Measurements from ENCODE around the gene SPINDOC. TPM values are rescaled to one million over a fixed set of nuclear protein-coding genes. Genes with fewer than 3 reads are reported as not detected.

Gene SPINDOC
- total and polyA plus RNA-seq, 9 of the 15 experiments (the other 6 are each of a cell fraction or from before 2014, with no cell fraction given): 0.70 to 36.3 (median 19.6) TPM

GRCh38 chr11:63839508-63840355, 26.5 kb downstream of the SPINDOC start (continued):
- TF ChIP-seq, protein P1, sequence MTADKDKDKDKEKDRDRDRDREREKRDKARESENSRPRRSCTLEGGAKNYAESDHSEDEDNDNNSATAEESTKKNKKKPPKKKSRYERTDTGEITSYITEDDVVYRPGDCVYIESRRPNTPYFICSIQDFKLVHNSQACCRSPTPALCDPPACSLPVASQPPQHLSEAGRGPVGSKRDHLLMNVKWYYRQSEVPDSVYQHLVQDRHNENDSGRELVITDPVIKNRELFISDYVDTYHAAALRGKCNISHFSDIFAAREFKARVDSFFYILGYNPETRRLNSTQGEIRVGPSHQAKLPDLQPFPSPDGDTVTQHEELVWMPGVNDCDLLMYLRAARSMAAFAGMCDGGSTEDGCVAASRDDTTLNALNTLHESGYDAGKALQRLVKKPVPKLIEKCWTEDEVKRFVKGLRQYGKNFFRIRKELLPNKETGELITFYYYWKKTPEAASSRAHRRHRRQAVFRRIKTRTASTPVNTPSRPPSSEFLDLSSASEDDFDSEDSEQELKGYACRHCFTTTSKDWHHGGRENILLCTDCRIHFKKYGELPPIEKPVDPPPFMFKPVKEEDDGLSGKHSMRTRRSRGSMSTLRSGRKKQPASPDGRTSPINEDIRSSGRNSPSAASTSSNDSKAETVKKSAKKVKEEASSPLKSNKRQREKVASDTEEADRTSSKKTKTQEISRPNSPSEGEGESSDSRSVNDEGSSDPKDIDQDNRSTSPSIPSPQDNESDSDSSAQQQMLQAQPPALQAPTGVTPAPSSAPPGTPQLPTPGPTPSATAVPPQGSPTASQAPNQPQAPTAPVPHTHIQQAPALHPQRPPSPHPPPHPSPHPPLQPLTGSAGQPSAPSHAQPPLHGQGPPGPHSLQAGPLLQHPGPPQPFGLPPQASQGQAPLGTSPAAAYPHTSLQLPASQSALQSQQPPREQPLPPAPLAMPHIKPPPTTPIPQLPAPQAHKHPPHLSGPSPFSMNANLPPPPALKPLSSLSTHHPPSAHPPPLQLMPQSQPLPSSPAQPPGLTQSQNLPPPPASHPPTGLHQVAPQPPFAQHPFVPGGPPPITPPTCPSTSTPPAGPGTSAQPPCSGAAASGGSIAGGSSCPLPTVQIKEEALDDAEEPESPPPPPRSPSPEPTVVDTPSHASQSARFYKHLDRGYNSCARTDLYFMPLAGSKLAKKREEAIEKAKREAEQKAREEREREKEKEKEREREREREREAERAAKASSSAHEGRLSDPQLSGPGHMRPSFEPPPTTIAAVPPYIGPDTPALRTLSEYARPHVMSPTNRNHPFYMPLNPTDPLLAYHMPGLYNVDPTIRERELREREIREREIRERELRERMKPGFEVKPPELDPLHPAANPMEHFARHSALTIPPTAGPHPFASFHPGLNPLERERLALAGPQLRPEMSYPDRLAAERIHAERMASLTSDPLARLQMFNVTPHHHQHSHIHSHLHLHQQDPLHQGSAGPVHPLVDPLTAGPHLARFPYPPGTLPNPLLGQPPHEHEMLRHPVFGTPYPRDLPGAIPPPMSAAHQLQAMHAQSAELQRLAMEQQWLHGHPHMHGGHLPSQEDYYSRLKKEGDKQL (CRISPR knock-in tag; IDR thresholded peaks at IDR 0.05; ENCODE audit: borderline replicate concordance): no peak
- TF ChIP-seq PPARD (CRISPR knock-in tag; IDR thresholded peaks at IDR 0.05): no peak
- TF ChIP-seq, protein P2, sequence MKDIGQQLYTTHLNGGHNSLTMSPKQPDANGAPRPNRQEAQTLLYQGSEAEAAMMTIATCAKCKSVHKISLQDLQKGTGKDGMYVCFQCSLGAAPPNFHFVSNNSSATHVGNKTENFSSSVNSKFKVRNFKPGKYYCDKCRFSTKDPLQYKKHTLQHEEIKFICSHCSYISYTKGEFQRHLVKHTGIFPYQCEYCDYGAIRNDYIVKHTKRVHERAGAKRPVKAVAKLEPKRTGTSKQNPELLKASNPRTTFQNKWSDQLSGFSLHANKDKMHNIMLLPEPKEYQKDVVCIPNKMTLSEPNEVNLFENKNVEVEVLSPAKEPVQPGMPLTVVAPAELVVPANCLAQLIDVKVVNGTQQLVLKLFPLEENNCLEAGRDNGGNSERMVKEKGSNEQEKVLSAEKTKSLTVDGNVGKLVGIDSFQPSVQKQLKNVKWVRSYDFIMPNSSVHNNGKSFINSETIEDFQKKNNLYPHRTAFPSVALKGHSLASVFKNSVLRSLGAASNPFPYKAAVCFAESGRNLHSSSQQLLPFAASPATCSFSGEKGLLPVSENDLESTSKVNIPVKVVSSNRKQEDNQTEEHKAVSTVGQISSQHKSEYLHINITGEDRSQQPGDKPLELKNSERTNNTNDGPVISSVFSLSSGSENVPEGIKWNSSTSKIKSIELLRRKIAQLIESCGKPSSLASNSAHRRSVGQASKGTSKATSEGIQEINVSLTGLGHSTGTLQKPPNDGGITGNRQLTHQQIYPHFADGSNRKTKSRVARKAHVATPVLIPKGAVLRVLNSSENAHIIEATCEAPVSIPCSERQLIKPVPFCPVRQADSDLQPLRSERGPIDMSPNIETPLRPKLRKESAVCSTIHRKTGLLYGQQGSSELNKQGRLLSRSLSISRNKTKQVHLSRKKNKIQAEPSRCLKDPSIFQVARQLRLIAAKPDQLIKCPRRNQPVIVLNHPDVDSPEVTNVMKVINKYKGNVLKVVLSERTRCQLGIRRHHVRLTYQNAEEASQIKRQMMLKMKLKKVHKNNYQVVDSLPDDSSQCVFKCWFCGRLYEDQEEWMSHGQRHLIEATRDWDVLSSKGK (CRISPR knock-in tag; IDR thresholded peaks at IDR 0.05): no peak
- peak in 1 of 2 experiments; percentile 68; a peak in 1 of 4 replicates for TF ChIP-seq HDAC1 (IDR thresholded peaks at IDR 0.05)
- TF ChIP-seq GTF2F1 (IDR thresholded peaks at IDR 0.05; ENCODE audit: low read depth, low read length): no peak
- TF ChIP-seq, protein P3, sequence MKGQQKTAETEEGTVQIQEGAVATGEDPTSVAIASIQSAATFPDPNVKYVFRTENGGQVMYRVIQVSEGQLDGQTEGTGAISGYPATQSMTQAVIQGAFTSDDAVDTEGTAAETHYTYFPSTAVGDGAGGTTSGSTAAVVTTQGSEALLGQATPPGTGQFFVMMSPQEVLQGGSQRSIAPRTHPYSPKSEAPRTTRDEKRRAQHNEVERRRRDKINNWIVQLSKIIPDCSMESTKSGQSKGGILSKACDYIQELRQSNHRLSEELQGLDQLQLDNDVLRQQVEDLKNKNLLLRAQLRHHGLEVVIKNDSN (CRISPR knock-in tag; IDR thresholded peaks at IDR 0.05): 0 out of 2 replicates have a peak, but pooled peaks have one; percentile 25

Measured in K562 (cell line).